HepG2 (cell line): Measurements from ENCODE around the gene BBLN.

Source experiments
- KDM1A ChIP-seq: IDR thresholded peaks from 2 replicates; pipeline ENCODE4 v1.6.1; 2016; ENCODE audit warnings: missing compliant biosample characterization
- KDM5A ChIP-seq: fragments of 200-600 bp; sonication (generic); IDR thresholded peaks from 2 replicates; pipeline ENCODE4 v1.7.0; 2018; ENCODE audit warnings: antibody characterized with exemption, mild to moderate bottlenecking, low read length, borderline replicate concordance
- NCOA1 ChIP-seq: sonication (generic); formaldehyde crosslinking; IDR thresholded peaks from 2 replicates; pipeline ENCODE4 v1.9.0; 2021; ENCODE audit warnings: missing genetic modification reagents
- SOX6 ChIP-seq, 2 experiments: fragments of 450-650 bp in 1 of 2; sonication (generic) in 1 of 2; formaldehyde crosslinking in 1 of 2; IDR thresholded peaks; 2 replicates each; pipeline versions ENCODE4 v1.4.0 to v1.6.1; 2017 to 2020; ENCODE audit warnings: antibody characterized with exemption in 1 of 2, mild to moderate bottlenecking in 1 of 2, missing genetic modification reagents in 1 of 2
- SP5 ChIP-seq: IDR thresholded peaks from 2 replicates; pipeline ENCODE4 v1.6.1; 2016; ENCODE audit warnings: low read depth, borderline replicate concordance
- YEATS2 ChIP-seq: sonication (generic); formaldehyde crosslinking; IDR thresholded peaks from 2 replicates; pipeline ENCODE4 v1.4.0; 2020; ENCODE audit warnings: missing genetic modification reagents, borderline replicate concordance
- ZNF20 ChIP-seq: sonication (generic); formaldehyde crosslinking; IDR thresholded peaks from 2 replicates; pipeline ENCODE4 v1.4.0; 2020; ENCODE audit warnings: mild to moderate bottlenecking, moderate library complexity, missing genetic modification reagents
- ZNF496 ChIP-seq: sonication (generic); formaldehyde crosslinking; IDR thresholded peaks from 2 replicates; pipeline ENCODE4 v1.8.1; 2023; ENCODE audit warnings: mild to moderate bottlenecking, moderate library complexity, missing genetic modification reagents; ENCODE audit not compliant: insufficient replicate concordance
- ZNF660 ChIP-seq: sonication (generic); formaldehyde crosslinking; IDR thresholded peaks from 2 replicates; pipeline ENCODE4 v1.5.1; 2020; ENCODE audit warnings: mild to moderate bottlenecking, low read depth, missing genetic modification reagents, borderline replicate concordance
- ZSCAN21 ChIP-seq: sonication (generic); formaldehyde crosslinking; IDR thresholded peaks from 2 replicates; pipeline ENCODE4 v1.8.0; 2022; ENCODE audit warnings: mild to moderate bottlenecking, missing genetic modification reagents, moderate library complexity, borderline replicate concordance
- ZZZ3 ChIP-seq: sonication (generic); formaldehyde crosslinking; IDR thresholded peaks from 2 replicates; pipeline ENCODE4 v1.4.0; 2020; ENCODE audit warnings: missing genetic modification reagents, mild to moderate bottlenecking, borderline replicate concordance
- TF ChIP-seq, protein P1 (sequence below): sonication (generic); formaldehyde crosslinking; IDR thresholded peaks from 2 replicates; pipeline ENCODE4 v1.5.0; 2020; ENCODE audit warnings: mild to moderate bottlenecking, missing genetic modification reagents, moderate library complexity
- TF ChIP-seq, protein P2 (sequence below): IDR thresholded peaks from 2 replicates; pipeline ENCODE4 v1.6.1; 2012; ENCODE audit warnings: inconsistent platforms

DNA sequence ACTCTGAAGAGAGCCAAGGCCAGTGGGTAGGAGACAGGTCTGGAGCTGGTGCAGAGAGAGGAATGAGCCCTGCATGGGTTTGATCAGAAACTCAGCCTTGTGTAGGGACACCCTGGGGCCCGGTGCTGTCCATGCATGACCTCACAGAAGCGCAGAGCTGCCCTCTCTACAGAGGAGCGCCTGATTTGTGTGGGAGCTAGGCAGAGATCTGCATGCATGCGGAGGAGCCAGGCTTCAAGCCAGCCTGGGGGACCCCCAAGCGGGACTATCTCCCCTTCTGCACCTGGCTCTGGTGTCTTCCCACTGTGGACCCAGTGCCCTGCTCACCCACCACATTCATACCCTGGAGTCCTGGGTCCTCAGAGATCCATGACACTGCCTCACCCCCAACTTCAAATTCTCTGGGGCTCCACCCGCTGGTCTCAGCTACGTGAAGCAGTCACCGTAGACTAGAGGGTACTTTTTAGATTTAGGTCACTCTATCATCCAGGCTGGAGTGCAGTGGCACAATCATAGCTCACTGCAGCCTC, 13.4 kb upstream of the BBLN start:
- TF ChIP-seq ZSCAN21 (CRISPR knock-in tag) (no peak), ZNF660 (CRISPR knock-in tag) (no peak), SP5 (CRISPR knock-in tag) (no peak), ZZZ3 (CRISPR knock-in tag) (no peak), ZNF496 (CRISPR knock-in tag) (no peak), NCOA1 (CRISPR knock-in tag) (no peak), SOX6 (IDR thresholded peaks at IDR 0.05) (no peak), SOX6 (CRISPR knock-in tag; IDR thresholded peaks at IDR 0.05) (no peak), KDM5A (no peak), ZNF20 (CRISPR knock-in tag) (no peak), YEATS2 (CRISPR knock-in tag) (no peak), KDM1A (no peak)
- TF ChIP-seq, protein P1, sequence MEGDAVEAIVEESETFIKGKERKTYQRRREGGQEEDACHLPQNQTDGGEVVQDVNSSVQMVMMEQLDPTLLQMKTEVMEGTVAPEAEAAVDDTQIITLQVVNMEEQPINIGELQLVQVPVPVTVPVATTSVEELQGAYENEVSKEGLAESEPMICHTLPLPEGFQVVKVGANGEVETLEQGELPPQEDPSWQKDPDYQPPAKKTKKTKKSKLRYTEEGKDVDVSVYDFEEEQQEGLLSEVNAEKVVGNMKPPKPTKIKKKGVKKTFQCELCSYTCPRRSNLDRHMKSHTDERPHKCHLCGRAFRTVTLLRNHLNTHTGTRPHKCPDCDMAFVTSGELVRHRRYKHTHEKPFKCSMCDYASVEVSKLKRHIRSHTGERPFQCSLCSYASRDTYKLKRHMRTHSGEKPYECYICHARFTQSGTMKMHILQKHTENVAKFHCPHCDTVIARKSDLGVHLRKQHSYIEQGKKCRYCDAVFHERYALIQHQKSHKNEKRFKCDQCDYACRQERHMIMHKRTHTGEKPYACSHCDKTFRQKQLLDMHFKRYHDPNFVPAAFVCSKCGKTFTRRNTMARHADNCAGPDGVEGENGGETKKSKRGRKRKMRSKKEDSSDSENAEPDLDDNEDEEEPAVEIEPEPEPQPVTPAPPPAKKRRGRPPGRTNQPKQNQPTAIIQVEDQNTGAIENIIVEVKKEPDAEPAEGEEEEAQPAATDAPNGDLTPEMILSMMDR (CRISPR knock-in tag): no peak
- TF ChIP-seq, protein P2, sequence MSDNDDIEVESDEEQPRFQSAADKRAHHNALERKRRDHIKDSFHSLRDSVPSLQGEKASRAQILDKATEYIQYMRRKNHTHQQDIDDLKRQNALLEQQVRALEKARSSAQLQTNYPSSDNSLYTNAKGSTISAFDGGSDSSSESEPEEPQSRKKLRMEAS: no peak
